Lower leg skin (tissue), 3 donors: ENCODE results near the gene MTFR1L.

Source experiments
- POLR2A ChIP-seq, 2 donors: fragments of 450-650 bp; IDR thresholded peaks; one replicate each; pipeline ENCODE4 v1.6.1; 2016 to 2017; ENCODE audit warnings: antibody characterized with exemption in 2 of 2, mild to moderate bottlenecking in 1 of 2, moderate library complexity in 1 of 2
- TF ChIP-seq, protein P1 (sequence below), 3 donors: fragments of 450-650 bp; IDR thresholded peaks; one replicate each; pipeline ENCODE4 v1.5.1; 2016; ENCODE audit warnings: antibody characterized with exemption in 3 of 3, mild to moderate bottlenecking in 3 of 3, moderate library complexity in 2 of 3

DNA sequence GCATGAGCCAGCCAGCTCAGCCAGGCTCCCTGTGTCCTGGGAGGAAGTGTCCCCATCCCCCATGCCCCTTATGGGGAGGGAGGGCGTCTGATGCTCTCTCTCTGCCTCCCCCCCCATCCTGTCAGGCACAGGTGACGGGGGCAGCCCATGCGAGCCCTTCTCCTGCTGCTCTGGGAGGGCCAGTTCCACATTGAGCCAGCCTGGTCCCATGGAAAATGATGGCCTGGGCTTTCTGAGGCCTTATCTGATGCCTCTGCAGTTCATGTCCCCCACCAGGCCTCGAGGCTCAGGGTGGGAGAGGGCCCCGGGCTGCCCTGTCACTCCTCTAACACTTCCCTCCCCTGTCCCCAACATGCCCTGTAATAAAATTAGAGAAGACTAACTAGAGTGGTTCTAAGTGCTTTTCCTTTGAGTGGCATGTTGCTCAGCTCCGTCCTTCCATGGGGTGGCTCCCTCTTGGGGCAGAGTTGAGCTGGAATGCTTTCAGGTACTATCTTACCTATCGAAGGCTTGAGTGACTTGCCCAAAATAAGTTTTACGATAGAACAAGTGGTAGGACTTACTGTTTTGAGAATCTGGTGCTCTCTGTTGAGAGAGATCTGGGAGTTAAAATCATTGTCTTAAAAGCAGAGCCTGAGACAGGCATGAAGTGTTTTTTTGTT is 1.8 kb upstream of the MTFR1L start:
- TF ChIP-seq, protein P1, sequence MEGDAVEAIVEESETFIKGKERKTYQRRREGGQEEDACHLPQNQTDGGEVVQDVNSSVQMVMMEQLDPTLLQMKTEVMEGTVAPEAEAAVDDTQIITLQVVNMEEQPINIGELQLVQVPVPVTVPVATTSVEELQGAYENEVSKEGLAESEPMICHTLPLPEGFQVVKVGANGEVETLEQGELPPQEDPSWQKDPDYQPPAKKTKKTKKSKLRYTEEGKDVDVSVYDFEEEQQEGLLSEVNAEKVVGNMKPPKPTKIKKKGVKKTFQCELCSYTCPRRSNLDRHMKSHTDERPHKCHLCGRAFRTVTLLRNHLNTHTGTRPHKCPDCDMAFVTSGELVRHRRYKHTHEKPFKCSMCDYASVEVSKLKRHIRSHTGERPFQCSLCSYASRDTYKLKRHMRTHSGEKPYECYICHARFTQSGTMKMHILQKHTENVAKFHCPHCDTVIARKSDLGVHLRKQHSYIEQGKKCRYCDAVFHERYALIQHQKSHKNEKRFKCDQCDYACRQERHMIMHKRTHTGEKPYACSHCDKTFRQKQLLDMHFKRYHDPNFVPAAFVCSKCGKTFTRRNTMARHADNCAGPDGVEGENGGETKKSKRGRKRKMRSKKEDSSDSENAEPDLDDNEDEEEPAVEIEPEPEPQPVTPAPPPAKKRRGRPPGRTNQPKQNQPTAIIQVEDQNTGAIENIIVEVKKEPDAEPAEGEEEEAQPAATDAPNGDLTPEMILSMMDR (IDR thresholded peaks at IDR 0.05), result no peak
- no peak for TF ChIP-seq POLR2A (IDR thresholded peaks at IDR 0.05)
